ENCODE measurements around the gene DCDC2C.

- no peak for TF ChIP-seq CTCF (IDR thresholded peaks at IDR 0.05; ENCODE audit: extremely low read depth in 1 of 2, insufficient read depth in 1 of 2, low read depth in 1 of 2, low read length in 2 of 2)
- no peak for TF ChIP-seq EZH2 (IDR thresholded peaks at IDR 0.05; ENCODE audit: borderline replicate concordance, low read depth, low read length, severe bottlenecking)
- TF ChIP-seq POLR2AphosphoS5 (IDR thresholded peaks at IDR 0.05; ENCODE audit: insufficient read depth, low read depth, low read length), result no peak
- TF ChIP-seq GATA2 (IDR thresholded peaks at IDR 0.05; ENCODE audit: insufficient read depth, insufficient read length, low read depth, low read length), result no peak
- TF ChIP-seq MAX (IDR thresholded peaks at IDR 0.05; ENCODE audit: insufficient read depth, insufficient read length), result no peak
These were observed 5.8 kb downstream of the DCDC2C start for GRCh38 chr2:3709225-3709624.
